Measurements from ENCODE around the gene PRSS22. TPM values are rescaled to one million over a fixed set of nuclear protein-coding genes. Genes with fewer than 3 reads are reported as not detected.
A peak's percentile ranks its signal among the peaks of the same experiment; 100 is the strongest.

The PRSS22 gene
- total RNA-seq, 2 experiments from 2014 or later: not detected

- peaks cover 3% of the 10 kb centered on the region for H3K4me1 Mint-ChIP-seq (ENCODE audit: low read depth)
- no peak for ATAC-seq
Observed at GRCh38 chr16:2871926-2872325, 14.0 kb upstream of the PRSS22 start.

GRCh38 chr16:2867987-2868789 lies 10.2 kb upstream of the PRSS22 start:
- DNase-seq (peak; percentile 99), ATAC-seq (peak; percentile 96)
- H3K36me3 Mint-ChIP-seq (ENCODE audit: low read depth): no peaks in the 10 kb centered on the region
- CTCF ChIA-PET: interaction anchor here (0.6 to 8.2 kb wide), 39 partner anchors 10 to 1086 kb away, joined by 3 to 139 read pairs (median 4); partner anchors contain the start of genes ELOB, FLYWCH1, FLYWCH2 and KCTD5
- no peaks in the 10 kb centered on the region for H3K27me3 Mint-ChIP-seq
- TF ChIP-seq CTCF (IDR thresholded peaks at IDR 0.05): peak; percentile 98
- no peaks in the 10 kb centered on the region for H3K9me3 Mint-ChIP-seq
- POLR2A ChIA-PET: interaction anchor here (0.7 to 2.8 kb wide), 15 partner anchors 11 to 114 kb away, joined by 3 to 12 read pairs (median 4); partner anchors contain the start of genes ELOB and FLYWCH2
- intact Hi-C loops (cut with micrococcal nuclease): no loop called here
- H3K4me3 Mint-ChIP-seq: peak overlapping the region; percentile 89
- H3K4me1 Mint-ChIP-seq (ENCODE audit: low read depth): peaks cover 9% of the 10 kb centered on the region
- H3K27ac Mint-ChIP-seq: peak overlapping the region; percentile 95

More at GRCh38 chr16:2871926-2872325, 14.0 kb upstream of the PRSS22 start:
- no peak for TF ChIP-seq CTCF (IDR thresholded peaks at IDR 0.05)
- Mint-ChIP-seq H3K4me3 (no peak overlapping the region), H3K9me3 (no peaks in the 10 kb centered on the region), H3K27ac (no peak overlapping the region), H3K36me3 (ENCODE audit: low read depth) (no peaks in the 10 kb centered on the region), H3K27me3 (peaks cover 3% of the 10 kb centered on the region)
- ChIA-PET CTCF (interaction anchor here (0.9 to 8.2 kb wide), 10 partner anchors 11 to 55 kb away, joined by 3 to 139 read pairs (median 6); partner anchors contain the start of genes FLYWCH1 and FLYWCH2), POLR2A (interaction anchor here (1.2 kb wide), 1 partner anchor 30 kb away, joined by 3 read pairs; no protein-coding TSS in a partner anchor)
- intact Hi-C loops (cut with micrococcal nuclease): no loop called here
- DNase-seq: no peak

- TF ChIP-seq CTCF (IDR thresholded peaks at IDR 0.05): no peak
- Mint-ChIP-seq H3K4me3 (peak overlapping the region; percentile 89), H3K27ac (peak overlapping the region; percentile 95), H3K36me3 (ENCODE audit: low read depth) (no peaks in the 10 kb centered on the region), H3K27me3 (no peaks in the 10 kb centered on the region), H3K9me3 (no peaks in the 10 kb centered on the region), H3K4me1 (ENCODE audit: low read depth) (peaks cover 9% of the 10 kb centered on the region)
- intact Hi-C loops (cut with micrococcal nuclease): no loop called here
- ChIA-PET POLR2A (interaction anchor here (0.7 to 2.8 kb wide), 13 partner anchors 12 to 114 kb away, joined by 3 to 12 read pairs (median 5); partner anchors contain the start of genes ELOB and FLYWCH2), CTCF (interaction anchor here (0.6 to 8.2 kb wide), 31 partner anchors 10 to 1085 kb away, joined by 3 to 139 read pairs (median 6); partner anchors contain the start of genes ELOB, FLYWCH1, FLYWCH2 and KCTD5)
- ATAC-seq (no peak), DNase-seq (no peak)
Observed at GRCh38 chr16:2867661-2867986, 9.7 kb upstream of the PRSS22 start.

DNA sequence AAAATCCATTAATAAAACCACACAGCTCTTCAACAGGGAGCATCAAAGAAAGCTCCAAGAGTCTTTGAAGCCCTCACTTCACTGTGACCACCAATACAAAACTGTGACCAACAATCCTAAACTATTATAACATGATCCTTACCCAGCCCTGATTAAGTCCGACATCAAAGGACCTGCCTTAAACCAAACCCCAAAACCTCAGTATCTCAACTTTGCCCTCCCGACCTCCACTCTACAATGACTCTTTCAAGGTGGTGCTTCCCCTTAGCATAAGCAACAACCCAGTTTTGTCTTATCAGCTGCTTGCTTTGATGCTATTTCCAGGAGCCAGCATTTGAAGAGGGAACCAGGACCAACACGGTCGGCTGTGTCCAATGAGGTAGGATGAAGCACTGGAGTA lies 8.5 kb upstream of the PRSS22 start:
- no peak for ATAC-seq
- Mint-ChIP-seq H3K4me1 (ENCODE audit: low read depth) (peaks cover 9% of the 10 kb centered on the region), H3K9me3 (no peaks in the 10 kb centered on the region), H3K4me3 (no peak overlapping the region), H3K27me3 (no peaks in the 10 kb centered on the region), H3K36me3 (ENCODE audit: low read depth) (no peaks in the 10 kb centered on the region), H3K27ac (no peak overlapping the region)
- DNase-seq: no peak
- POLR2A ChIA-PET: no interaction called here
- no peak for TF ChIP-seq CTCF (IDR thresholded peaks at IDR 0.05)
- CTCF ChIA-PET: interaction anchor here (1.0 to 8.2 kb wide), 4 partner anchors 12 to 27 kb away, joined by 3 to 139 read pairs (median 4); partner anchors contain the start of gene FLYWCH2
- intact Hi-C loops (cut with micrococcal nuclease): no loop called here

GRCh38 chr16:2865651-2866050 lies 7.7 kb upstream of the PRSS22 start:
- intact Hi-C loops (cut with micrococcal nuclease): no loop called here
- Mint-ChIP-seq H3K36me3 (ENCODE audit: low read depth) (no peaks in the 10 kb centered on the region), H3K4me3 (no peak overlapping the region), H3K4me1 (ENCODE audit: low read depth) (peaks cover 9% of the 10 kb centered on the region), H3K27me3 (no peaks in the 10 kb centered on the region), H3K9me3 (no peaks in the 10 kb centered on the region), H3K27ac (no peak overlapping the region)
- ChIA-PET POLR2A (no interaction called here), CTCF (interaction anchor here (1.0 to 8.2 kb wide), 4 partner anchors 11 to 41 kb away, joined by 3 to 139 read pairs (median 4); no protein-coding TSS in a partner anchor)
- ATAC-seq (no peak), DNase-seq (no peak)
- TF ChIP-seq CTCF (IDR thresholded peaks at IDR 0.05): no peak

Data from activated CD8-positive, alpha-beta T cell treated with anti-CD3 and anti-CD28 coated beads for 36 hours (primary cell).